Activated T-cell treated with anti-CD3 and anti-CD28 coated beads, Interleukin-2, amount 50 U/mL, for 24 hours (primary cell): ENCODE data around the gene ATP9B.
A peak's percentile ranks its signal among the peaks of the same experiment; 100 is the strongest.
"Not testable (repeated sequence)": the region's sequence is repeated elsewhere in the genome, so short reads cannot be mapped to it uniquely, and the experiment has no call there.

Experiments
- DNase-seq: peaks from one replicate; pipeline ENCODE4 v3.0.0-alpha.2; 2020
- H3K27ac Mint-ChIP-seq: 2 replicates; pipeline ENCODE4 v1.8.0; 2020; ENCODE audit warnings: mild to moderate bottlenecking, mixed read lengths
- H3K27me3 Mint-ChIP-seq: 2 replicates; pipeline ENCODE4 v1.8.0; 2020; ENCODE audit warnings: mixed read lengths
- H3K36me3 Mint-ChIP-seq: 2 replicates; pipeline ENCODE4 v1.8.0; 2020; ENCODE audit warnings: low read depth, mixed read lengths
- H3K4me1 Mint-ChIP-seq: 2 replicates; pipeline ENCODE4 v1.8.0; 2020; ENCODE audit warnings: low read depth, mixed read lengths
- H3K4me3 Mint-ChIP-seq: 2 replicates; pipeline ENCODE4 v1.8.0; 2020; ENCODE audit warnings: mild to moderate bottlenecking, moderate library complexity, mixed read lengths
- H3K9me3 Mint-ChIP-seq: 2 replicates; pipeline ENCODE4 v1.8.0; 2020; ENCODE audit warnings: mixed read lengths

ATP9B gene

DNA sequence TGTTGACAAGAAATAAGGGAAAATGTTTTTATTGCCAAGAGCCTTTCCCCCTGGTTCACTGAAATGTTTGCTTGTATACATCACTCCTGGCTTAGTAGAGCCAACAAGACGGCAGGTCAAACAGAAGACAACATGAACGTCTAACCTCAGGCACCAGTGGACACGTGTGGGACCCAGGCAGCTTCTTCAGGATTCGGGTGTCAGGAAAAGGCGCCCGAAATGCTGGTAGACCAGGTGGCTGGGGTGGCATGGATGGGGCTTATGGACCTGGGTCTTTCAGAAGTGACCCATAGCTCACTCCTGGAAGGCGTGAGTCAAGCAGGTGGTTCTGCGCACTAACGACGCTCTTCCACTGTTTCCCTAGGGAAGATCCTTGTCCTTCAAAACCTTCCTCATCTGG is 303.3 kb downstream of the ATP9B start:
- no peaks in the 10 kb centered on the region for H3K27me3 Mint-ChIP-seq
- peaks cover 32% of the 10 kb centered on the region for H3K4me1 Mint-ChIP-seq
- H3K4me3 Mint-ChIP-seq = no peak overlapping the region
- DNase-seq = no peak
- peaks cover 46% of the 10 kb centered on the region for H3K36me3 Mint-ChIP-seq
- no peak overlapping the region for H3K27ac Mint-ChIP-seq
- no peaks in the 10 kb centered on the region for H3K9me3 Mint-ChIP-seq

- H3K27ac Mint-ChIP-seq = no peak overlapping the region
- DNase-seq = no peak
- H3K4me3 Mint-ChIP-seq = no peak overlapping the region
- H3K9me3 Mint-ChIP-seq = no peaks in the 10 kb centered on the region
- peaks cover 52% of the 10 kb centered on the region for H3K36me3 Mint-ChIP-seq
- no peaks in the 10 kb centered on the region for H3K27me3 Mint-ChIP-seq
- peaks cover 27% of the 10 kb centered on the region for H3K4me1 Mint-ChIP-seq
Measured at GRCh38 chr18:79372991-79373390, 303.8 kb downstream of the ATP9B start.

- Mint-ChIP-seq H3K4me3 (no peak overlapping the region), H3K4me1 (peaks cover 23% of the 10 kb centered on the region), H3K27me3 (no peaks in the 10 kb centered on the region), H3K36me3 (peaks cover 59% of the 10 kb centered on the region), H3K9me3 (no peaks in the 10 kb centered on the region), H3K27ac (no peak overlapping the region)
- DNase-seq = no peak
Measured at GRCh38 chr18:79373736-79374135, 304.5 kb downstream of the ATP9B start.

DNA sequence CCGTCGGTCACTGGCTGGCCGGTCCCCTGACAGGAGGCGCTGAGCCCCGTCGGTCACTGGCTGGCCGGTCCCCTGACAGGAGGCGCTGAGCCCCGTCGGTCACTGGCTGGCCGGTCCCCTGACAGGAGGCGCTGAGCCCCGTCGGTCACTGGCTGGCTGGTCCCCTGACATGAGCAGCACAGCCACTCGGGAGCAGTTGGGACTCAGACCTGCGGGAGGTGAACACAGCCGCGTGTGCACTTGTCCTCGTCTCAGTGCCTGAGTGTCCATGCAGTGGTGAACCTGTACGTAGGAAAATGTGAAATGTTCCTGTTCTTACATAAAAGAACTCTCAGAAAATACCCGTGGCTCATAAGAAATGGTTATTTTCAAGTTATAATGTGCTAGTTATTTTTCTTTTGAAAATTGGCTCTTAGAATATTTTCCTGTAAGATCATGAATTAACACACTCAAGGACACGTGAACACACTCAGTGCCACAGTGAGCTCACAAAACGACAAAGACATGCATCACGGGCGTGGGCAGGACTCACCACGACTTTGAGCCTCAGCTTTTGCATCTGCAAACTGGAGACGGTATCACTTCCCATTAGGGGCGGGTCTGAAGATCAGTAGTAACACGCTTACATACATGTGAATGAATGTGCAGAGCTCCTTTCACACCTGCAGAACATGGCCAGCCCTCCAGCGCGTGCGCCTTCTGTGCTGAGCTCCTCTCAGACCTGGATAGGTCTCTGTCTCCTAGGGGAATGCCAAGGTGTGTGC is 305.4 kb downstream of the ATP9B start:
- Mint-ChIP-seq H3K36me3 (peaks cover 60% of the 10 kb centered on the region), H3K9me3 (no peaks in the 10 kb centered on the region), H3K27ac (peak overlapping the region; percentile 28), H3K4me1 (peaks cover 29% of the 10 kb centered on the region), H3K27me3 (no peaks in the 10 kb centered on the region), H3K4me3 (no peak overlapping the region)
- DNase-seq = no peak

GRCh38 chr18:79375441-79376154 is 306.4 kb downstream of the ATP9B start:
- Mint-ChIP-seq H3K27ac (peak overlapping the region; percentile 28), H3K36me3 (peaks cover 53% of the 10 kb centered on the region), H3K4me3 (no peak overlapping the region), H3K4me1 (peaks cover 24% of the 10 kb centered on the region), H3K27me3 (no peaks in the 10 kb centered on the region), H3K9me3 (no peaks in the 10 kb centered on the region)
- no peak for DNase-seq

- H3K9me3 Mint-ChIP-seq, DNase-seq, H3K27ac Mint-ChIP-seq, H3K4me3 Mint-ChIP-seq, H3K27me3 Mint-ChIP-seq: not testable (repeated sequence)
- Mint-ChIP-seq H3K36me3 (peaks cover 52% of the 10 kb centered on the region), H3K4me1 (peaks cover 15% of the 10 kb centered on the region)
Measured at GRCh38 chr18:79376661-79377060, 307.5 kb downstream of the ATP9B start.

DNA sequence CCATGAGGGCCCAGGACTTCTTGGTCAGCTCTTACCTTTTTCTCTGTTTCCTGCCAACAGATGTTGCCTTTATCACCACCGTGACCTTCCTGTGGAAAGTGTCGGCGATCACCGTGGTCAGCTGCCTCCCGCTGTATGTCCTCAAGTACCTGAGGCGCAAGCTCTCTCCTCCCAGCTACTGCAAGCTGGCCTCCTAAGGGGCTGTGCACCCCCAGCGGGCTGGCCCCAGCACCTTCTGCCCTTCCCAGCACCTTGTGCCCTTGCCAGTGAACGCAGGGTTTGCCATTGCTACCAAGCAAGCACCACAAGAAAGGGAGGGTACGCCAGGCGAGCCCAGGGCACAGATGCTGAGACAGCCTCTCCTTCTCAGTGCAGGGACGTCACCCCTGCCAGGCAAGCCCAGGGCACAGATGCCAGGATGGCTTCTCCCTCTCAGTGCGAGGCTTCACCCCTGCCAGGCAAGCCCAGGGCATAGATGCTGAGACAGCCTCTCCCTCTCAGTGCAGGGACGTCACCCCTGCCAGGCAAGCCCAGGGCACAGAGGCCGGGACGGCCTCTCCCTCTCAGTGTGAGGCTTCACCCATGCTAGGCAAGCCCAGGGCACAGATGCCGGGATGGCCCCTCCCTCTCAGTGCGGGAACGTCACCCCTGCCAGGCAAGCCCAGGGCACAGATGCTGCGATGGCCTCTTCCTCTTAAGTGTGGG is 308.1 kb downstream of the ATP9B start:
- Mint-ChIP-seq H3K9me3 (no peaks in the 10 kb centered on the region), H3K27me3 (no peaks in the 10 kb centered on the region), H3K36me3 (peaks cover 50% of the 10 kb centered on the region), H3K4me3 (no peak overlapping the region), H3K4me1 (peaks cover 12% of the 10 kb centered on the region), H3K27ac (no peak overlapping the region)
- DNase-seq = no peak

- peaks cover 12% of the 10 kb centered on the region for H3K4me1 Mint-ChIP-seq
- H3K9me3 Mint-ChIP-seq = no peaks in the 10 kb centered on the region
- H3K36me3 Mint-ChIP-seq = peaks cover 41% of the 10 kb centered on the region
- peak overlapping the region; percentile 44 for H3K27ac Mint-ChIP-seq
- no peak overlapping the region for H3K4me3 Mint-ChIP-seq
- H3K27me3 Mint-ChIP-seq = no peaks in the 10 kb centered on the region
- peak; percentile 90 for DNase-seq
Measured at GRCh38 chr18:79378536-79379250, 309.5 kb downstream of the ATP9B start.

- Mint-ChIP-seq H3K27ac (peak overlapping the region; percentile 44), H3K4me1 (peaks cover 12% of the 10 kb centered on the region), H3K36me3 (peaks cover 41% of the 10 kb centered on the region), H3K4me3 (no peak overlapping the region), H3K27me3 (no peaks in the 10 kb centered on the region), H3K9me3 (no peaks in the 10 kb centered on the region)
- no peak for DNase-seq
Measured at GRCh38 chr18:79379251-79379905, 310.2 kb downstream of the ATP9B start.

DNA sequence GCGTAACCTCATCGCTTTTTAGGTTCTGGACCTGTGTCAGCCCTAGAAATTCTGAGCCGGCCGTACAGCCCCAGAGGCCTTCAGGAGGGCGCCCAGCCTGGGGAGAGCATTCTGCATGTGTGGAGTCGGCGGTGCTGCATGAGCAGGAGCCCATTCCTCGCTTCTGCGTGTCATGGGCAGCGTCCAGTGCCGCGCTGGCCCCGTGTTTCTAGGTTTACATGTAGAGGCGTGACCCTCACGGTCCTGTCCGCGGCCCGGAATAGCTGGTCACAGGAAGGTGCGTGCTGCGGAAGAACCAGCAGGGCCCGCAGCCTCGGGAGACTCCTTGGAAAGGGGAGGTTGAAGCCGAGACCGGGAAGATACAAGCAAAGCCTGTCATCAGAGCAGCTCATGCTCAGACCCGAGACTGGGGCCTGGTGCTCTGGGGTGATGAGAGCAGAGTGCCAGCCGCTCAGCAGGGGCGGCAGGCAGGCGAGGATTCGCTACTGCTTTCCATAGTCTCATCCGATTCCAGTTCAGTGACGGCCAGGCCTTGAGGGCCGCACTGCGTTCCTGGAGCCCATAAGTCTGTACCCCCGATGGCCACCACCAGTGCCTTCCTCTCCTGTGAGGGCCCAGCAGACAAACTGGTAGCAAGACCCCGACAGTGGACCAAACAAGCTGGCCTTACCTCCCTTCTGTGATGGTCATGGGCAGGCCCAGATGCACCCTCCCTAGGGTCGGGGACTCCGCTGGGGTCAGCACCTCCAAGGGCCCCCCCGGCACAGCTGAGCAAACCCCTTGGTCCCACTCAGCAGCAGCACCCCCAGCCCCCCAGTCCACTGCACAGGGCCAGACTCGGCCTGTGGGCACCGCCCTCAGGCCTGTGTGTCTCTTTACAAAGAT is 311.0 kb downstream of the ATP9B start:
- peaks cover 34% of the 10 kb centered on the region for H3K36me3 Mint-ChIP-seq
- DNase-seq = no peak
- H3K27me3 Mint-ChIP-seq = no peaks in the 10 kb centered on the region
- H3K4me1 Mint-ChIP-seq = peaks cover 12% of the 10 kb centered on the region
- H3K9me3 Mint-ChIP-seq = no peaks in the 10 kb centered on the region
- H3K27ac Mint-ChIP-seq = no peak overlapping the region
- H3K4me3 Mint-ChIP-seq = no peak overlapping the region

DNA sequence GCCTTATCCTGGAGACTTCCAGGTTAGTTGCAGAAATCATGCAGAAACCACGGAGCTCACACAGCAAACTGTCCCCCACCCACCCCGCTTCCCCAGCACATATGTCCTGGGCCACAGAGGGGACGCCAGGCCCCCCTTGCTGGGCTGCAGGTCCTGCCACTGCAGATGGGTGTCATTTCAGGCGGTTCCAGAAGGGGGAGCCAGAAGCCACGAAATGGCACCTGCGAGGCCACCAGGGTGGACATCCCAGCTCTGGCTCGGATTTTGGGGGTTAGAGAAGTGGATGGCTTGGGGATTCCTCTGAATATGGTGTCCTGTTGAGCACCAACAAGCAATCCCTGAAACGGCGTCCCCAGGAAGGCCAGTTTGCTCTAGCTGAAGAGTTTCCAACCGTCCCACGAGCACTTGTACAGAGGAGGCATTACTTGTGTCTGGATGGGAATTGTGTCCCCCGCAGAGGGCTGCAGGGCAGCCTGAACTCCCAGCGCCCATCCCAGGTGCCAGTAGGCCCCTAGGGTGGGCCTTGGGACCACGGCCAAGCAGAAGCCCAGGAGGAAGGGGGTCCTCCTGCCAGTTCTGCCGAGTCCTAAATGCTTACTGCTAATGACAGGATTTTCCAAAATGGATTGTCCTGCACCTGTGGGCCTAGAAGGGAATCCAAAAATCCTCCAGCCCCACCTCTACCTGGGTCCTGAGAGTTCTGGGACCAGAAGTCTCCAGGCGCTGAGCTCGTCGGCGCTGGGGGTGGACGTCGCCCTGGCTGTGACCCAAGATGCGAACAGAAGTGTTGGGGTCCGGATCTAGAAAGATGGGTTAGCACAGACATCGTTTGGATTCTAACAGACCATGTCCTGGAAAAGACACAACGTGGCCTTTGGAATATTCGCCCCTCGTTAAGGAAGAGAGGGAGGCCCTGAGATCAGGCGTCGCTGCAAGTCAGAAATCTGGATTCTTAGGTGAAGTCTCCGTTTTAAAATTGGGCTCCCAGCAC is 311.9 kb downstream of the ATP9B start:
- Mint-ChIP-seq H3K27me3 (no peaks in the 10 kb centered on the region), H3K27ac (no peak overlapping the region), H3K4me3 (no peak overlapping the region), H3K9me3 (no peaks in the 10 kb centered on the region), H3K36me3 (peaks cover 27% of the 10 kb centered on the region), H3K4me1 (peaks cover 12% of the 10 kb centered on the region)
- peak; percentile 87 for DNase-seq

- Mint-ChIP-seq H3K36me3 (peaks cover 23% of the 10 kb centered on the region), H3K27ac (no peak overlapping the region), H3K4me3 (no peak overlapping the region), H3K4me1 (peaks cover 12% of the 10 kb centered on the region), H3K9me3 (no peaks in the 10 kb centered on the region), H3K27me3 (no peaks in the 10 kb centered on the region)
- no peak for DNase-seq
Measured at GRCh38 chr18:79381811-79382311, 312.7 kb downstream of the ATP9B start.
